Epithelial cell of proximal tubule (primary cell): ENCODE results near the gene MX2. TPM values are rescaled to one million over a fixed set of nuclear protein-coding genes. Genes with fewer than 3 reads are reported as not detected.
A peak's percentile ranks its signal among the peaks of the same experiment; 100 is the strongest.

Experiments
- DNase-seq: peaks from one replicate; pipeline ENCODE4 v3.0.0-alpha.2; 2011; ENCODE audit warnings: low read depth
- H3K4me3 ChIP-seq: 2 replicates; pipeline ENCODE4 v1.5.1; 2011; ENCODE audit warnings: low read depth, mild to moderate bottlenecking, low read length
- CTCF ChIP-seq: conservative IDR thresholded peaks from 2 replicates; pipeline ENCODE4 v1.5.1; 2012; ENCODE audit warnings: low read depth, mild to moderate bottlenecking, low read length
- total RNA-seq: library from RNA; depleted of rRNA; stranded (reverse); fragments of >200 nt; gene quantifications from 2 replicates; pipeline ENCODE4 v1.2.3, GENCODE V29; 2015

The MX2 gene
- total RNA-seq, 1 donor from 2014 or later = 0.12 TPM

- DNase-seq = no peak
- peak; percentile 36 for TF ChIP-seq CTCF
- no peak overlapping the region for H3K4me3 ChIP-seq
Observed at GRCh38 chr21:41360072-41360821, 1.6 kb upstream of the MX2 start.

- no peak for TF ChIP-seq CTCF
- no peak for DNase-seq
- H3K4me3 ChIP-seq = no peak overlapping the region
Observed at GRCh38 chr21:41361053-41361785, 608 bp upstream of the MX2 start.

GRCh38 chr21:41362605-41363369 is 960 bp downstream of the MX2 start:
- no peak overlapping the region for H3K4me3 ChIP-seq

GRCh38 chr21:41363370-41364270 is 1.8 kb downstream of the MX2 start:
- H3K4me3 ChIP-seq = no peak overlapping the region
- DNase-seq = no peak
- no peak for TF ChIP-seq CTCF

More at GRCh38 chr21:41362605-41363369, 960 bp downstream of the MX2 start:
- DNase-seq = no peak
- no peak for TF ChIP-seq CTCF

- no peak for TF ChIP-seq CTCF
- no peak for DNase-seq
- H3K4me3 ChIP-seq = no peak overlapping the region
Observed at GRCh38 chr21:41364308-41364707, 2.5 kb downstream of the MX2 start.
